ENCODE data around the gene FBXL17.

Gene FBXL17

GRCh38 chr5:107982703-107983425, 399.0 kb downstream of the FBXL17 start:
- peak; percentile 32 for DNase-seq

DNA sequence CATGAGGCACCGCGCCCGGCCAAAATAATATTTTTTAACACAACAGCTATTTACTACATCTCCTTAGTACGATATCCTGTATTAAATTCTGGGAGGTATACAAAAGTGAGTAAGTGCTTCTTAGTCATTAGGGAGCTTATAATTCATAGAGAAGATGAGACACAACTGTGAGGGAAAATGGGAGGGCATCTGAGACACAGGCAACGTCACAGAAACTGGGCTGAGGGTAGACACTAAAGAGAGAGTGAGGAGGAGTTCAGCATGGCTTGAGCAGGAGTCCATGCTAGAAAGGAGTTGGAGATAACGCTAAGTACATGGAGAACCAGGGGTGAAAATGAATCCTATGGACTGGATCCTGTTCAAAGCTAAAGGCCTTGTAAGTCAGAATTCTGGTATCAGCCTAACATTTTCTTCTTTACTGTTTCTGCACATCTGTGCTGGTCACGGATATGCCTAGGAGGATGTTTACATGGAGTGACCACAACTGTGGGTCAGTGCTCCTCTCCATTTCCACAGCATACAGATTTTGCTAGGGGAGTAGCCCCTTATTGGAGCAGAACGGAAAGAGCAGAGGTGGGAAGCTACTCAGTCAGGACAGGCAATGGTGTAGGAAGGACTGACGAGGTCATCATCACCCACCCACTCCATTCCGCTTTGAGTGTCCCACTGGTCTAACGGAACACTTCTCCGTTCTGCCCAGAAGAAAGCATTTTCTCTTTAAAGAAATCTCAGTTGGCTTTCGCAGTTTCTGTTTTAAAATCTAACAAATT, 400.8 kb downstream of the FBXL17 start:
- no peak for DNase-seq

DNA sequence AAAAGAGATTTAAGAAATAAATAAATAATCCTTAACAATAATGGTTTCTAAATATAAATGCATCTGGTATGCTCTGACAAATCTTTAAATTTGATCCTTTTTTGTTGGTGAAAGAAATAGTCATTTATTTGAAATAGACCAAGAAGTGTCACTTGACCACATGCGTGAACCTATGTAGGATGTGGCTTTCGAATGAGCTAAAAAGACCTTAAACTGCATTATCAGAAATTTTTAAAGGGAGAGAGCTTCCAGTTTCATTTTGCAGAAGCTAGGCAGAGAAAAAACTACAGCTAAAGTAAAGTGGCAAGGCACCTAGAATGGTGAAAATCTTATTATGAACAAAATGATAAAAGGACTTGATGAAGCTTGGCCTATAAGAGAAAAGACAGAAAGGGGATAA, 402.0 kb downstream of the FBXL17 start:
- no peak for DNase-seq

DNA sequence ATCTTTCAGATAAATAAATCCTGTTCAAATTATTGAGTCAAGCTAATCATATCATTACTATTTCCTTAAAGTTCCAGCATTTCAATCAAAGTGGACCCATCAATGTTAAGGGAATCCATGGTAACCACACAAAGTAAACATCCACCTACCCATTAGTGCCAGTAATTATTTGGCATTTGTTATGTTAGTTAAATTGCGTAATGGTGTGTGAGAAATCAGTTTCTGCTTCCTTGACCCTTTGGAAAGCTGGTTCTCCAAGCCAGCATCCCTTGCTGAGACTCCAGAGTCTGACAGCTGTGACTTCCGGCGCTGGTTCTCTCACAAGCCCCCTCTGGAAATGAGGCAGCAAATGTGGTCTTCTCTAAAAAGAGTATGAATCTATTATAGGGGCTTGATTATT, 402.6 kb downstream of the FBXL17 start:
- no peak for DNase-seq

- DNase-seq = no peak
These were observed 404.3 kb downstream of the FBXL17 start for GRCh38 chr5:107977550-107978071.

- DNase-seq = no peak
These were observed 406.3 kb downstream of the FBXL17 start for GRCh38 chr5:107975568-107975967.

GRCh38 chr5:107971846-107972245, 410.1 kb downstream of the FBXL17 start:
- DNase-seq = no peak

GRCh38 chr5:107969847-107970246, 412.1 kb downstream of the FBXL17 start:
- DNase-seq = no peak

DNA sequence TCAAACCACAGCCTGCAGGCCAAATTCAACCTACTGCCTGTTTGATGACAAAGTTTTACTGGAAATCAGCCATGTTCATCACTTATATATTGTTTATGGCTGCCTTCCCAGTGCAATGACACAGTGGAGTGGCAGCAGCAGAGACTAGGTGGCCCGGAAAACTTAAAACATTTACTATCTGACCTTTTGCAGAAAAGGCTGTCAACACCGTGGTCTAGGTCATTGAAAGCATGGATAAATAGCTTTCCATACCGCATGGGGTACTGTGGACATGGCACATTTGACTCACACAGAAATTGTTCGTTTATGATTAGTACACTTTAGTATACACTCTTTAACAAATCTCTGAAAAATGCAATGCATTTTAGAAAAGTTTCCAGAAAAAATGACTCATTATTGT, 412.9 kb downstream of the FBXL17 start:
- no peak for DNase-seq

GRCh38 chr5:107968406-107968843, 413.5 kb downstream of the FBXL17 start:
- DNase-seq = no peak

- no peak for DNase-seq
These were observed 415.7 kb downstream of the FBXL17 start for GRCh38 chr5:107966201-107966600.

GRCh38 chr5:107964722-107965121, 417.2 kb downstream of the FBXL17 start:
- DNase-seq = no peak

DNA sequence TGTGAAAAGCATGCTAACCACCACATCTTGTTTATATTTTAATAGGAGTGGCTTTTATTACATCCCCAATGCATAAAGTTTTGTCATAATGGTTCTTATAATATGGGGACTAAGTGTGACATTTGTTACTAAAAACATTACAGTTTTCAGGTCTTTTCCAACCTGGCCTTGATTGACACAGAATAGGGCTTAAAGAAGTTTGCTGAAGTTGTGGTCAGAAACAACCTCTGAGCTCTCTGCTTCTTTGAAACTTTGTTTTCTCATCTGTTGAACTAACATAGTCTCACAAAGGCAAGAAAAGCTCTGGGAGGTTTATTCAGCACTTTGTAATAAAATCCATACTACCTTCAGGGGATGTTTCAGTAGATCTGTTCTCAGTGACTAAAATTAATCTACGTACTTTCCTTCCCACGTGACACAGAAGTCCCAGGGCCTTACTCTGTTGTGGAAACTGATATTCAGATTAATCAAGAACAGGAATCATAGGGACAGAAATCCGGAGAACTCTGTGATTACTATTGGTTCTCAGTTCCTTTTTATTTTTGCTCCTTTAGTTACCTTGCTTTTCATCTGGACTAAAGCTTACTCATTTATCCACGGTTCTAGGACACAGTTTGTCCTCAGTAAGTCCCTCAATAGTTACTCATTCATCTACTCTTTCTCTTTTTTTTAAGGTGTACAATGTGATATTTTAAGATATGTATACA, 422.2 kb downstream of the FBXL17 start:
- DNase-seq = no peak

DNA sequence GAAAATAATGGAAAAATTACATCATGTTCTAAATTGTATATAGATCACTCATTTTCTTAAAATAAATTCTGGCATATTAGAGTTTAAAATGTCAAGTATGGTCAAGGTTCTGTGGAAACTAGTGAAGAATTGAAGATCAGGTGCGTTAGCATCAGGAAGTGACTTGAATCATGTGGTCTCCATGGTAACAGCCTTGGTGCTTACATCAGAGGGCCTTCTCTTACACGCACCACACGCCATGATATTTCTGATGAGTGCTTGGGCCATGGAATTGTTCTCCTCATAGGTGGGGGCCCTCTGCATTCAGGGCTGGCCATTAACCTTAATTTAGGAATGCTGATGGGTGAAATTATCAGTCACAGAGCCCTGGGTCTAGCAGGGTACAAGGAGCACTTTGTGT, 423.0 kb downstream of the FBXL17 start:
- DNase-seq = no peak

- no peak for DNase-seq
These were observed 423.5 kb downstream of the FBXL17 start for GRCh38 chr5:107958432-107958831.

DNA sequence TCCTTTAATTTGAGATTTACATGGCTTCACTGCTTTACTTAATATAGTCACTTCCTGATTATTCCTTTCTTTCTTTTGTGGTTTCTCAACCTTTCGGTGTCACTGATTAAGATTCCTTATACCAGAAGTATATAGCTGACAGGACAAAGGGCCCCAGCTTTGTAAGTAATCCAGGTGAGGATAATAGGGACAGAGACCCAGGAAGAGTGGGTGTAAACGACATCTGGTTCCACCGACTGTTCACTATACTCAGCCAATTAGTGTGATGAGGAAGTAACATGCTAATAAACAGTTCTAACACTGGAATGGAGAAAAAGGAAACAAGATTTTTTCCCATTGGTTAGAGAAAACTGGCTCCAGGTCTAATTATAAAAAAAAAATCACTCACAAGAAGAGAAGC, 424.8 kb downstream of the FBXL17 start:
- DNase-seq = no peak

GRCh38 chr5:107955321-107955720, 426.6 kb downstream of the FBXL17 start:
- no peak for DNase-seq

- no peak for DNase-seq
These were observed 427.6 kb downstream of the FBXL17 start for GRCh38 chr5:107954254-107954653.

- DNase-seq = no peak
These were observed 429.4 kb downstream of the FBXL17 start for GRCh38 chr5:107952450-107952849.

GRCh38 chr5:107951309-107951708, 430.6 kb downstream of the FBXL17 start:
- DNase-seq = no peak

DNA sequence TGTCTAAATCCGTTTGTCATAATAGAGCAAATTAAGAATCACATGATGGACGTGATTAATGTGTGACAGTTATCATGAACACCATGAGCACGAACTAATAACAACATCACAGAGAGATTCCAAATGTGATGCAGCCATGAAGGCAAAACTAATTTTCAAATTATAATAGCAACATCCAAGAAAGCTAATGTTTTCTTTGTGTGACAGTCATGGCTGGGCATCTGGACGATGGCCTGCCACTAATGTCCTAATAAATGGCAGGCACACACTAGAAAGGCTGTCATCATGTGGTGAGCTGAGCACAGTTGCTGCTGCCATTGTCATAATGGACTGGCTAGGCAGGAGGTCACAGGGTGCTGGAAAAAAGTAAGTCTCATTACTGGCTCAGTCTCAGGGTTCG, 431.1 kb downstream of the FBXL17 start:
- no peak for DNase-seq

- DNase-seq = no peak
These were observed 432.1 kb downstream of the FBXL17 start for GRCh38 chr5:107949688-107950341.

DNA sequence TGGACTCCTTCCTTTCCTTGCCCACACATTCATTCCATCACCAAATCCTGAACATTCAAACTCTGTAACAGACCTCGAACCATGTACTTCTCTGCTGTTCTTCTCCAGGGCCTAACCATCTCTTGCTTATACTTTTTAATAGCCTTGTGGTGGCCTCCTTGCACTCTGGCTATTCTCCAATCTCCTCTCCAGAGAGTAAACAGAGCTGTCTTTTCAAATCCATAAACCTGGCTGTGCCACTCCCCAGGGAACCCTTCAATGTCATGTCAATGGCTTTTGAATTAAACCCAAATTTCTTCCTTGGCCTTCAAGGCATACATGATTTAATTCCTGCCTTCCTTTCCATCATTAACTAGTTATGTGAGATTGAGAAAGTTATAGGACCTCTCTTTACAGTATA, 433.5 kb downstream of the FBXL17 start:
- no peak for DNase-seq
